Lower leg skin (tissue), 4 donors: Measurements from ENCODE around the gene SLC38A10. TPM values are rescaled to one million over a fixed set of nuclear protein-coding genes. Genes with fewer than 3 reads are reported as not detected.

Source experiments
- DNase-seq, 2 donors: peaks; one replicate each; pipeline ENCODE4 v3.0.0-alpha.2; 2019; ENCODE audit warnings: low spot score in 2 of 2
- H3K4me3 ChIP-seq: fragments of 200-600 bp; sonication (generic); 2 replicates; pipeline ENCODE4 v1.5.1; 2017; ENCODE audit warnings: mild to moderate bottlenecking, low read depth; ENCODE audit not compliant: poor library complexity, severe bottlenecking
- CTCF ChIP-seq, 3 donors: fragments of 450-650 bp; IDR thresholded peaks; one replicate each; pipeline ENCODE4 v1.5.1; 2016; ENCODE audit warnings: antibody characterized with exemption in 3 of 3, mild to moderate bottlenecking in 3 of 3, moderate library complexity in 2 of 3
- POLR2A ChIP-seq, 2 donors: fragments of 450-650 bp; IDR thresholded peaks; one replicate each; pipeline ENCODE4 v1.6.1; 2016 to 2017; ENCODE audit warnings: antibody characterized with exemption in 2 of 2, mild to moderate bottlenecking in 1 of 2, moderate library complexity in 1 of 2
- WGBS, 2 donors: methylation state at CpG; one replicate each; pipeline ENCODE4 v1.1.5; 2018; 5-methylcytosine and 5-hydroxymethylcytosine counted together
- intact Hi-C: fragments of 100-400 bp; cut with DNase I; formaldehyde crosslinking; loops from one replicate; pipeline ENCODE4 v1.15.0; 2023; ENCODE audit warnings: low total_unique reads
- total RNA-seq, 4 donors: library from RNA; depleted of rRNA; stranded (reverse); fragments of >200 nt; gene quantifications; one replicate each; pipeline ENCODE4 v1.1.0, GENCODE V29; 2016

The SLC38A10 gene
- 100 to 1,000 TPM in 1 of 4 donors, 10 to 100 TPM in 3; 47.5 to 100 (median 73.3) TPM for total RNA-seq

GRCh38 chr17:81295031-81295675 lies at the start of gene SLC38A10:
TSS of gene SLC38A10 (minus strand) at chr17:81295307. CDS start at chr17:81294921, 386 bp downstream.
- peak within 1 kb of the TSS; percentile 59 for H3K4me3 ChIP-seq
- intact Hi-C loops = loop anchor here (10.0 kb wide), 1 partner anchor 190 kb away; no protein-coding TSS in a partner anchor
- TF ChIP-seq POLR2A (IDR thresholded peaks at IDR 0.05) (peak in 1 of 2 donors; percentile 91), CTCF (IDR thresholded peaks at IDR 0.05) (no peak)
- peak; percentile 84 to 98 for DNase-seq
- 0 to 1% methylated on average over 23 to 29 of the region's 59 CpGs for WGBS, 2 donors

GRCh38 chr17:81342269-81343070 lies 47.4 kb upstream of the SLC38A10 start:
- WGBS, 2 donors = 8 to 11% methylated on average over 55 of the region's 55 CpGs
- TF ChIP-seq POLR2A (IDR thresholded peaks at IDR 0.05) = no peak
- no peak for TF ChIP-seq CTCF (IDR thresholded peaks at IDR 0.05)
- peak overlapping the region; percentile 29 for H3K4me3 ChIP-seq
- DNase-seq = no peak
- intact Hi-C loops = no loop called here

- H3K4me3 ChIP-seq = peak overlapping the region; percentile 10
- 26 to 27% methylated on average over 45 to 48 of the region's 83 CpGs for WGBS, 2 donors
- intact Hi-C loops = no loop called here
- TF ChIP-seq POLR2A (IDR thresholded peaks at IDR 0.05) (no peak), CTCF (IDR thresholded peaks at IDR 0.05) (no peak)
- DNase-seq = no peak
Observed at GRCh38 chr17:81341516-81342268, 46.6 kb upstream of the SLC38A10 start.

GRCh38 chr17:81340607-81341515 lies 45.8 kb upstream of the SLC38A10 start:
- intact Hi-C loops = no loop called here
- H3K4me3 ChIP-seq = peak overlapping the region; percentile 10
- no peak for TF ChIP-seq CTCF (IDR thresholded peaks at IDR 0.05)
- WGBS, 2 donors = 31 to 43% methylated on average over 17 to 25 of the region's 60 CpGs
- no peak for DNase-seq
